ENCODE measurements around the gene DOCK6. TPM values are rescaled to one million over a fixed set of nuclear protein-coding genes. Genes with fewer than 3 reads are reported as not detected.

DOCK6 gene, protein sequence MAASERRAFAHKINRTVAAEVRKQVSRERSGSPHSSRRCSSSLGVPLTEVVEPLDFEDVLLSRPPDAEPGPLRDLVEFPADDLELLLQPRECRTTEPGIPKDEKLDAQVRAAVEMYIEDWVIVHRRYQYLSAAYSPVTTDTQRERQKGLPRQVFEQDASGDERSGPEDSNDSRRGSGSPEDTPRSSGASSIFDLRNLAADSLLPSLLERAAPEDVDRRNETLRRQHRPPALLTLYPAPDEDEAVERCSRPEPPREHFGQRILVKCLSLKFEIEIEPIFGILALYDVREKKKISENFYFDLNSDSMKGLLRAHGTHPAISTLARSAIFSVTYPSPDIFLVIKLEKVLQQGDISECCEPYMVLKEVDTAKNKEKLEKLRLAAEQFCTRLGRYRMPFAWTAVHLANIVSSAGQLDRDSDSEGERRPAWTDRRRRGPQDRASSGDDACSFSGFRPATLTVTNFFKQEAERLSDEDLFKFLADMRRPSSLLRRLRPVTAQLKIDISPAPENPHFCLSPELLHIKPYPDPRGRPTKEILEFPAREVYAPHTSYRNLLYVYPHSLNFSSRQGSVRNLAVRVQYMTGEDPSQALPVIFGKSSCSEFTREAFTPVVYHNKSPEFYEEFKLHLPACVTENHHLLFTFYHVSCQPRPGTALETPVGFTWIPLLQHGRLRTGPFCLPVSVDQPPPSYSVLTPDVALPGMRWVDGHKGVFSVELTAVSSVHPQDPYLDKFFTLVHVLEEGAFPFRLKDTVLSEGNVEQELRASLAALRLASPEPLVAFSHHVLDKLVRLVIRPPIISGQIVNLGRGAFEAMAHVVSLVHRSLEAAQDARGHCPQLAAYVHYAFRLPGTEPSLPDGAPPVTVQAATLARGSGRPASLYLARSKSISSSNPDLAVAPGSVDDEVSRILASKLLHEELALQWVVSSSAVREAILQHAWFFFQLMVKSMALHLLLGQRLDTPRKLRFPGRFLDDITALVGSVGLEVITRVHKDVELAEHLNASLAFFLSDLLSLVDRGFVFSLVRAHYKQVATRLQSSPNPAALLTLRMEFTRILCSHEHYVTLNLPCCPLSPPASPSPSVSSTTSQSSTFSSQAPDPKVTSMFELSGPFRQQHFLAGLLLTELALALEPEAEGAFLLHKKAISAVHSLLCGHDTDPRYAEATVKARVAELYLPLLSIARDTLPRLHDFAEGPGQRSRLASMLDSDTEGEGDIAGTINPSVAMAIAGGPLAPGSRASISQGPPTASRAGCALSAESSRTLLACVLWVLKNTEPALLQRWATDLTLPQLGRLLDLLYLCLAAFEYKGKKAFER (N-terminal part only)
- 49.3 TPM for polyA plus RNA-seq (ENCODE audit: insufficient read length)
- long read RNA-seq, donor 1, partial matches to known transcripts, result 0 of 3 reads
- long read RNA-seq, donor 1, other reads (novel, unspliced or antisense), result 0 of 3 reads
- long read RNA-seq, donor 2, partial matches to known transcripts, result 0 of 2 reads
- long read RNA-seq, donor 2, other reads (novel, unspliced or antisense), result 0 of 2 reads
- long read RNA-seq, donor 3, partial matches to known transcripts, result 0 of 1 reads
- long read RNA-seq, donor 3, other reads (novel, unspliced or antisense), result 0 of 1 reads
- long read RNA-seq, donor 4, partial matches to known transcripts, result 0 of 1 reads
- long read RNA-seq, donor 4, other reads (novel, unspliced or antisense), result 0 of 1 reads
- long read RNA-seq, donor 5, result 0 reads
- long read RNA-seq, donor 6, result 0 reads
- long read RNA-seq, donor 7, partial matches to known transcripts, result 6 of 9 reads
- long read RNA-seq, donor 7, other reads (novel, unspliced or antisense), result 0 of 9 reads
- long read RNA-seq, donor 8, result 0 reads

DNA sequence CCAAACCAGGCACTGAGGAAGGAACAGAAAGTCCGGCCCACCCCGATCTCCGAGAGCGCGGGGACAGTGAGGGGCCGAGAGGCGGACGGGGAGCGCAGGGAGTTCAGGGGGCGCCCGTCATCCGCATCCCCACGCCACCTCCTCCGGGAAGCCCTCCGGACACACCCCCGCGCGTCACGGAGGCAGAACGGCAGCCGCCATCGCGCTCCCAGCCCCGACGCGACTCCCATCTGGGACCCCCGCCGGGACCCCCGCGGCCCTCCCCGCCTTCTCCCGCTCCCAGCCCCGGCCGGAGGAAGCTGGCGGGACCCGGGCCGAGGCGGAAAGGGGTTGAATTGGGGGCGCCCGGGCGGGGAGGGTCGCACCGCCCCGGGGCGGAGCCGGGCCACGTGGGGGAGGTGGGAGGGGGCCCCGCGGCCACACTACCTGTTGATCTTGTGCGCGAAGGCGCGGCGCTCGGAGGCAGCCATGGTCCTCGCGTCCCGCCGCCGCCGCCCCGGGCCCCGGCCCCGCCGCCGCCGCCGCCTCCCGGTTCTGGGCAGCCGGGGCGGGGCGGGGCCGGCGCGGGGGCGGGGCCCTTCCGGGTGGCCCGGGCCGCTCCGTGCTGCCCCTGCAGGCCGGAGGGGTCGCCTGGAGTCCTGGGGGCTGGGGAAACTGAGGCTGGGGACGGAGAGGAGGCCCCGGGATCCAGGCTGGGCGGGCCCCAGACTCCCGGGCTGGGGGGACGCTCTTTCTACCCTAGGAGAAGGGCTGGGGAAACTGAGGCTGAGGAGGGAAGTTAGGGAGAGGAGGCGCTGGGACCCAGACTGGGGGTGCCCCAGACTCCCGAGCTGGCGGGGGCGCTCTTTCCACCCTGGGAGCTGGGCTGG, at the start of gene DOCK6:
Gene DOCK6, minus strand, starts transcription at position 554 of the 869 bp plus-strand sequence. Its CDS starts 84 bp downstream, at position 470.
- no peak for DNase-seq

DNA sequence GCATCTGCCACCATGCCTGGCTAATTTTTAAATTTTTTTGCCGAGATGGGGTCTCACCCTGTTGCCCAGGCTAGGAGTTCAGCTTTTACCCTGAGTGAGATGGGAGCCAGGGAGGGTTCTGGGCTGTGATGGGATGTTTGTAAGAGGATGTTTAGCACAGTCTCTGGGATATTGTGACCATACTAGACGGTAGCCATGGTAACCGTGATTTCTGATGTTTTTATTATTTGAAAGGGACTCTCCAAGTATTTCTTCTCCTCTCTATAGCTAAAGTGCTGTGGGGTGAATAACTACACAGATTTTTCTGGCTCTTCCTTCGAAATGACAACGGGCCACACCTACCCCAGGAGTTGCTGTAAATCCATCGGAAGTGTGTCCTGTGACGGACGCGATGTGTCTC, 44.0 kb upstream of the DOCK6 start:
- DNase-seq, result no peak

DNA sequence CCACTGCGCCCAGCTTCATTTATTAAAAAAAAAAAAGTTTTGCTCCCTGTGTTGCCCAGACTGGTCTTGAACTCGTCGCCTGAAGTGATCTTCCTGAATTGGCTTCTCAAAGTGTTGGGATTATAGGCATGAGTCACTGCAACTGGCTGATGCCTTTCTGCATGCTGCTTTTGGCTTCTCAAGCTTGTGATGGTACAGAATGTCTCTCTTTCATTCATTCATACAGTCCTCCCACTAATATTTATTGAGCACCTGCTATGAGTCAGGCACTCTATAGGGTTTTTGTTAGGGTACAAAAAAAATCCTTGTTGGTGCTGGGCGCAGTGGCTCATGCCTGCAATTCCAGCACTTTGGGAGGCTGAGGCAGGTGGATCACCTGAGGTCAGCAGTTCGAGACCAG, 42.6 kb upstream of the DOCK6 start:
- no peak for DNase-seq

DNA sequence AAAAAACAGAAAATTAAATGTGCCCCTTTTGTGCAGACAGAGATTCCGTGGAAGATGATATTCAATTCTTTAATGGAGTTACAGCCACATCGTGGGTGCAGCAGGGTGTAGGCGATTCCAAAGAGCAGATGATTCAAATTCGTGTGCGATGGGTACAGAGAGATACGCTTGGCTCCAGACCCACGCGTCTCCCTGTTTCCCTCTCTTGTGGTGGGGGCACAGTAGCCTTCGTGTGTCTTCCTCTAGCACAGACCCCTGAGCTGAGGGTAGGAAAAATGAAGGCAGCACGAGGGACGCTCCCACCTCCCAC, 38.4 kb upstream of the DOCK6 start:
- DNase-seq, result no peak

DNA sequence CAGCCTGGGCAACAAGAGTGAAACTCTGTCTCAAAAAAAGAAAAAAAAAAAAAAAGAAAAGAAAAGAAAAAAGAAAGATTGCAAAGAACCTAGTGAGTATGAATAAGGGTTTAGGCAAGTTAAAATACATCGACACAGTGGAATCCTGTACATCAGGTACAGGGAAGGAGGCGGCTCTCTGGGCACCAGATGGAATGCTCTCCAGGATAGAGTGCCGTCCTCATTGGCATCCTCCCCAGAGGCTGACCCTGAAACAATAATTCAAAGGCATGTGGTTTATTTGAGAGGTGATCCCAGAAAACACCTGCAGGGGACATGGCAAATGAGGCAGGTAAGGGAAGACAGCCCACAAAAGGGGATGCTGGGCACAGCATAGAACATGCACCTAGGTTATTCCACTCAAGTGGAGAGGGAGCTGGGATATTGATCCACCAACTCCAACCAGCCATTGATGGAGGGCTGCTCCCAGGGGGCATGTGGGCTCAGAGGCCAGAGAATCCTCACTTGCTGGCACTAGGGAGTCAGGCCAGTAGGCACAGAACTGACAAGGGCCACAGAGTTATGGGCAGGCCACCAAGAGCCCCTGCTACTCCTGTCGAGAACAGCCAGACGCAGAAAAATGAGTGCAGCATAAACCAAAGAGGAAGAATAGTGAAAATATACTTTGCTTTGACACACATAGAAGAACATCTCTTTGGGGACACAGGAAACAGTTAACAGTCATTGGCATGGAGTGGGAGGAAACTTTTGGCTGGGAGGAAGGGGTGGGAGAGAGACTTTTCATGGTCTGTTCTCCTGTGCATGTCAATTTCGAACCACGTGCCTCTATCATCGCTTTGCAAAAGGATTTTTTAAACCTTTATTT, 37.9 kb upstream of the DOCK6 start:
- DNase-seq, result no peak

DNA sequence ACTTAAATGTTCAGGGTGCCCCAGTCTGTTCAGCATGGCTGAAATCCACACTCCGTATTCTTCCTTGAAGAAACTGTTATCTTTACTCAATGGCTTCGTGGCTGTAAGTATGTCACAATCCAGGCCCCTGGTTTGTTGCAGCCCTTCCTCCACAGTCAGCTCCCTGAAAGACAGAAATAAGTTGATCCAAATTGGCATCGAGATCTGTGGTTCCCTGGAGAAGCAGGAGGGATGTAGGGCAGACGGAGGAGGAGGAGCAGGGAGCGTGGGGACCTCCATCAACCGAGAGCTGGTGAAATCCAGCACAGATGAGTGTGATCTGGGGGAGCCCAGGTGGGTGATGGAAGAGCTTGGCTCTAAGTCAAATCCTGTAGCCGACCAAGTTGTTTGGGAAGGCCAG, 33.9 kb upstream of the DOCK6 start:
- no peak for DNase-seq

DNA sequence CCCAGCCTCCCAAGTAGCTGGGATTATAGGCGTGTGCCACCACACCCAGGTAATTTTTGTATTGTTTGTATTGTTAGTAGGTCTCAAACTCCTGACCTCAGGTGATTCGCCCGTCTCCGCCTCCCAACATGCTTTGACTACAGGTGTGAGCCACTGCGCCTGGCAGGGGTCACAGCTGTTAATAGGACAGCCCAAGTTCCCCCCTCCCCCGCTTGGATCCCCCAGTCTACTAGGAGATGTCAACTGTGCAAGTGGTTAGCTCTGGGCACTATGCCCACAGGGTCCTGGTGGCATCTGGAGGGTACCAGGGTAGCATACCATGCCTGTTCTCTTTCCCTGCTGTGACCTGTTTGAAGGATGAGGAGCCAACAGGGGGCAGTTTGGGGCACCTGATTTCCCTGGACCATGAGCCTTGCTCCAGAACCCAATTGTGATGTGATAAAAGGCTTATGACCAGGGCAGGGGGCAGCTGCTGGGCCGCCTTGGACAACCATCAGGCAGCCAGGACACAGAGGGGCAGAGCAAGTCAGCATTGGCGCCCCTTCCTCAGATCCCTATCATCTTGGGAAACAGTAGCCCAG, 33.4 kb upstream of the DOCK6 start, which contains the start of gene TSPAN16:
Gene TSPAN16, plus strand, starts transcription at position 496 of the 581 bp plus-strand sequence. CDS start 138 bp downstream, outside the sequence.
- DNase-seq, result no peak

DNA sequence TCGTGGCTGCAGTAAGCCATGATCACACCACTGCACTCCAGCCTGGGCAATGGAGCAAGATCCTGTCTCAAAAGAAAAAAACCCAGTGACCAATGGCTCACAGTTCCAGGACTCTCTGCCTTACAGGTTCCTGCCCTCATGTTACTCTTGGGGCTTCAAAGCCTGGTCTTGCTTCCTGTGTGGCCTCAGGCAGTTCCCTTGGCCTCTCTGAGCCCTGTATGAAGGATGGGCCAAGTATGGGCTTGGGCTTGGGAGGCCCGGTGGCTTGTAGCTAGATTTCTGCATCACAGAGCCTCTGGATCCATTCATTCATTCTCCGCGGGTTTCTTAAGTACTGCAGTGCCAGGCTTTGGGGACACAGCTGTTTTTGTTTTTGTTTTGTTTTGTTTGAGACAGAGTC, 32.9 kb upstream of the DOCK6 start:
- DNase-seq, result no peak

DNA sequence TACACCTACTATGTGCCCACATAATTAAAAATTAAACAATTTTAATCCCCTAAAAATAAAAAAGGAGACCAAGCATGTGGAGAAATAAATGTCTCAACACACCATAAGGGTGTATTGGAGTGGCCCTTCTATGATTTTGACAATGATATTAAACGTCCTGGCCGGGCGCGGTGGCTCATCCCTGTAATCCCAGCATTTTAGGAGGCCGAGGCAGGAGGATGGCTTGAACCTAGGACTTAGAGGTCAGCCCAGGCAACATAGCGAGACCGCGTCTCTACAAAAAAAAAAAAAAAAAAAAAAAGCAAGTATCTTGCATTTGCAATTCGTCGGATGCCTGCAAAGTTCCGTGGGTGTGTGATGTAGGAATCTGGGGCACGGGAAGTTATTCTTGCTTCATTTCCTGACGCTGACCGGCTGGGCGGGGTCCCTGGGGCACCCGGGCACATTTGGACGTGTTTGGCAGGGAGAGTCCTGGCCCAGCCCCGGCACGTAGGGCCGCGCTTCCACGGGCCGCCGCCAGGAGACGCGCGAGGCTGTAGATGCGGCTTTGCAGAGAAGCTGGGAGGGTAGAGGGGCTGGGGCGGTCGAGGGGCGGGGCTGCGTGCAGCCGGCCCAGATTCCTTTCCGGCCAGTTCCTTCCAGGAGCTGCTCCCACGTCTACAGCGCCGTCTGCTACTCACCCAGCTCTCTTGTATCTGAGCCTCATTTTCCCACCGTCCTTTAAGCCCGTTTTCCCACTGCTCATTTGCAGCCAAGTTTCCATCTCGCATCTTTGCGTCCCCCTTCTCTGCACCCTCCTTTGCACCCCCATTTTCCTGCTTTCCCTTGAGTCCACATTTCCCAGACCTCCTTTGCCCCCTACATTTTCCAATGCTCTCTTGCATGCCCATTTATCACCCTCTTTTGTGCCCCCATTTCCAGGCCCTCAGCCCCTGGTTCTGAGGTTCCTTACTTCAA, 31.4 kb upstream of the DOCK6 start:
- DNase-seq, result peak; percentile 93

DNA sequence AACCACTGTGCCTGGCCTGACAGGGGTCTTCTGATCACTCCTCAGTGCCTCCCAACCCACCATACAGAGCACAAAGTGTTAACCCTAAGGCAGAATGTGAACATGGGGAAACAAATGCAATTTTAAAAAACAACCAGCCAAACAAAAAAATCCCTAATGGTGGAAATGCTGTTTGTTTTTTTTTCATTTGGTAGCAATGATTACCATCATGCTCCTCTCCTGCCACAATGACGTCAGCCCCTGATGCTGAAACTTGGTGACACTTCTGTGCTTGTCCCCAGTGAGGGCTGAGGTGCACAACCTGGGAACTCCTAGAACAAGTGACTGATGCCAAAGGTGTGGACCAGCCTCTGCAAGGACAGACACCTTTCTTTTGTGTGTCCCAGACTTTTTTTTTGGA, 29.7 kb upstream of the DOCK6 start:
- no peak for DNase-seq

DNA sequence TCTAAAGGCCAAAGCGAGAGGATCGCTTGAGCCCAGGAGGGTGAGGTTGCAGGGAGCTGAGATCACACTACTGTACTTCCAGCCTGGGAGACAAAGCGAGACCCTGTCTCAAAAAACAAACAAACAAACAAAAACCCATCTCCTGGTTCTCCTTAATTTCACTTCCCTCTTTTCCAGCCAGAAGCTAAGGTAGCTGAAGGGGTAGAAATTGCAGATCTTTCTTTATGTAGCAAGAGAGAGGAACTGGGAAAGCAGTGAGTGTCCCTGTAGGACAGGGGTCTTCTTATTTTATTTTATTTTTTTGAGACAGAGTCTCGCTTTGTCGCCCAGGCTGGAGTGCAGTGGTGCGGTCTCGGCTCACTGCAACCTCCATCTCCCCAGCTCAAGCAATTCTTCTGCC, 29.1 kb upstream of the DOCK6 start:
- no peak for DNase-seq

DNA sequence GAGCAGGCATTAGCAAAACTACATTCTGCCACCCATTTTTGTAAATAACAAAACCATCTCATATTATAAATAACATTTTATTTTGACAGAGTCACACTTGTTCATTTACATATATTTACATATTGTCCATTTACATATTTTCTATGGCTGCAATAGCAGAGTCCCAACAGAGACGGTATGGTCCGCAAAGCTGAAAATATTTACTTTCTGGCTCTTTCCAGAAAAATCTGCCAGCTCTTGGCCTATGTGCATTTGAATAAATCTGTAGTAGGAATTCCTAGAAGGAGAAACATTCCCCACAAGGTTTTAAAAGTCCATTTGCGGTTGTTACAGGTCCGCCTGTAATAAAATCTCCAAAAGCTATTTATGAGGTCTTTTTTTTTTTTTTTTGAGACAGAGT, 27.9 kb upstream of the DOCK6 start:
- DNase-seq, result no peak

DNA sequence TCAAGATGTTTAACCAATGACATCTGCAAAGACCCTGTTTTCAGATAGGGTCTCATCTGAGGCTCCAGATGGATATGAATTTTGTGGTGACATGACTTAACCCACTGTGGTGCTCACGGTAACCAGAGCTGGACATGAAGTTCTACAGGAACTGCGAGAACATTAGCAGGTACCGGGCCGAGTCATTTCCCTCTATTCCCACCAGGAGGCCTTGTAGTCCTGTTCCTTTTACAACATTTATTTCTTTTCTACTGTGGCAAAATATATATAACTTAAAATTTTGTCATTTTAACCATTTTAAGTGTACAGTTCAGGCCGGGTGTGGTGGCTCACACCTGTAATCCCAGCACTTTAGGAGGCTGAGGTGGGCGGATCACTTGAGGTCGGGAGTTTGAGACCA, 26.0 kb upstream of the DOCK6 start:
- DNase-seq, result no peak

DNA sequence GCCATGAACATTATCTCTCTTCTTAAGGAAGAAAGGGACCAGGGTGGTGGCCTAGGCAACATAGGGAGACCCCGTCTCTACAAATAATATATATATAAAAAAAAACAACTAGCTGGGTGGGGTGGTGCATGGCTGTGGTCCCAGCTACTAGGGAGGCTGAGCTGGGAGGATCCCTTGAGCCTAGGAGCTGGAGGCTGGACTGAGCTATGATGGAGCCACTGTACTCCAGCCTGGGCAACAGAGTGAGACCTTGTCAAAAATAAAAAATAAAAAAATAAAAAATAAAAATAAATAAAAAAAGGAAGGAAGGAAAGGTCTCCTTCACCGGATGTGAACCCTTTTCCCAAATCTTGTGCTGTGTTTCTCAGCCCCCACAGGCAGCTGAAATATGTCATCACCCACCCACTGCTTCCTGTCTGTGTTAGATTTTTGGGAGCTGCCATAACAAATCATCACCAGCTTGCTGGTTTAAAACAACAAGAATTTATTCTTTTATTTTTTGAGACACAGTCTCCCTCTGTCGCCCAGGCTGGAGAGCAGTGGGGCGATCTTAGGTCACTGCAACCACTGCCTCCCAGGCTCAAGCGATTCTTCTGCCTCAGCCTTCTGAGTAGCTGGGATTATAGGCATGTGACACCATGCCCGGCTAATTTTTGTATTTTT, 24.1 kb upstream of the DOCK6 start:
- no peak for DNase-seq

DNA sequence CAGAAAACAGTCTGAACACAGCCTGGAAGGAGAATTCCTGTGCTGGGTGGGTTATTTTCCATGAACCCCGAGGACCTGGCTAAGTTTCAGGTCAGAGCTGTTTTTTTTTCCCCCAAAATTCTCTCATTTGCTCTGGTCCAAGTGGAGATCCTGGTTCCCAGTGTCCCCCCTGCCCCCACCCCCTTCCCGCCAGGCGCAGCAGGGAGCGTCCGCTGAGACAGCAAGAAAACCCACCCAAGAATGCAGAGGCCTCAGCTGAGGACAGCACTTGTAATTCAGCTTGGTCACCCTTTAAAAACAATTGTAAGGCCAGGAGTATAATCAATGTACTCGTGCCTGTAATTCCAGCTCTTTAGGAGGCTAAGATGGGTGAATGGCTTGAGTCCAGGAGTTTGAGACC, 22.2 kb upstream of the DOCK6 start:
- DNase-seq, result no peak

DNA sequence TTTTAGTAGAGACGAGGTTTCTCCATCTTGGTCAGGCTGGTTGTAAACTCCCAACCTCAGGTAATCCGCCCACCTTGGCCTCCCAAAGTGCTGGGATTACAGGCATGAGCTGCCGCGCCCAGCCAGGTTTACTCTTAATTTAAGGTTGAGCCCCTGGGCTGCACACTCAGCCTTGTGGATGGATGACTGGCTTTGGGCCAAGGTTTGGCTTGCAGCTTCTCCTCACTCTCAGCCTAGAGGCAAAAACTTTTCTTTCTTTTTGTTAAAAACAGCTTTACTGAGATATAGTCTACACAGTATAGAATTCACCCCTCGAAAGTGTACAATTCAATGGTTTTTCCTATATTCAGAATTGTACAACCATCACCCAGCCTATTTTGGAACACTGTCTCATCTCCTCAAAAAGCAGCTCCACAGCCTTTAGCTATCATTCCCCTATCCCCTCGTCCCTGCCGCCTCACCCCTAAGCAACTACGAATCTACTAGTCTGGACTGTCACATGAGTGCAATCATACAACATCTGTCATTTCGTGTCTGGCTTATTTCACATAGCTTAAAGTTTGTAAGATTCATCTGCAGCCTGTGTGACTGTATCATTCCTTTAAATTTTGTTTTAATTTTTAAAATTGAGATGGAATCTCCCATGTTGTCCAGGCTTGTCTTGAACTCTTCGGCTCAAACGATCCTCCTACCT, 19.2 kb upstream of the DOCK6 start:
- no peak for DNase-seq
